ENCODE data around the gene LGR5. TPM values are rescaled to one million over a fixed set of nuclear protein-coding genes. Genes with fewer than 3 reads are reported as not detected.

Gene LGR5
- total and polyA plus RNA-seq, 2 of the 13 experiments (the other 11 are each of a cell fraction or from before 2014, with no cell fraction given), result 37.0 to 121 TPM

DNA sequence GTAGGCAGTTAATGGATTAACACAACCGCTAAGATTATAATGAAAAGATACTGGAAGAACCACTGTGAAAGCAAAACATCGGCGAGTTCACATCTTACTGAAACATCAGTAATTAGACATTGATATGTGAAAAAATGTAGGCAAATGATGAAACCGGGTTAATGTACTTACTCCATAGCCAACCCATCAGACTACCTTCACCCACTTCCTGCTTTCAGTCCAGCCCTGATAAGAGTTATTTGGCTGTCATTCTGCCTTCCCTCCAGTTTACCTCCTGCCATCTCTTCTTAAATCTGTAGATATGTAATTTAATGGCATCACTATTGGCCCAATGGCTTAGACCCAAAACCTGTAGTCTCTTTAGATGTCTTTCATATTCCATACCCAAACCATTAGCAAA, 46.0 kb upstream of the LGR5 start:
- intact Hi-C loops (cut with micrococcal nuclease; ENCODE audit: unreplicated experiment), result loop anchor here (2.0 kb wide), 3 partner anchors 177 to 661 kb away; no protein-coding TSS in a partner anchor
- no peak for ATAC-seq
- 66% methylated on average over 4 of the region's 4 CpGs for WGBS (ENCODE audit: low lambda C conversion rate)

DNA sequence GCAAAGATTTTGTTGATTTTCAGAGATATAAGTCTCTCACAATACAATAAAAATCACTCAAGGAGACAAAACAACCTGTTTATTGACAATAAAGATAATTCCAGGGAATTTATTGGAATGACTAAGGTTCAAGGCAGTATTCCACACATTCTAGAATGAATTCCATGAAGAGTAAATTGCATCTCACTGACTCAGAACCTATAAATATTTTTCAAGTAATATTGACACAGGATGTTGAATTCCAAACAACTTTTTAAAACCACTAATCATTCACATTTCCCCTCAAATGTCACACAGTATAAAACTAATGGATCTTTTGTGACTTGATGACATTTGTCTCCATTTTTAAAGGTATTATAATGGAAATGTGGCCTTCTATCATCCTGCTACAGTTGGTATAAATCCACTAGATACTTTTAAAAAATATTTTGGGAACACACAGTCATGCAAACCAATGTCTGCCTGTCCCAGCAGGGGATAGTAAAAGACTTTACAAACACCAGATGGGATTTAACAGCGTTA, 42.1 kb upstream of the LGR5 start:
- FAIRE-seq (no peak), ATAC-seq (no peak), DNase-seq (ENCODE audit: low spot score) (no peak)
- H3K4me2 ChIP-seq (ENCODE audit: low read depth, low read length), result no peak overlapping the region
- no peaks in the 10 kb centered on the region for H3K79me2 ChIP-seq (ENCODE audit: insufficient read depth, low read length)
- H3K27me3 ChIP-seq (ENCODE audit: control insufficient read depth in 1 of 2, insufficient read depth in 2 of 2, low read length in 2 of 2), result peaks cover 0 to 1% of the 10 kb centered on the region in 2 experiments; a peak in 2 of 5 replicates
- no peak overlapping the region for H3K4me3 ChIP-seq (replicated peaks in 1 of 3; ENCODE audit: insufficient read depth in 1 of 3, low read depth in 2 of 3, low read length in 3 of 3)
- POLR2A ChIA-PET, result no interaction called here
- in situ Hi-C loops (cut with HindIII; ENCODE audit: extremely low pct_ligation_motif_present, low pct_unique_long_range_greater_than_20kb), result no loop called here
- intact Hi-C loops (cut with micrococcal nuclease; ENCODE audit: unreplicated experiment), result no loop called here
- H3K36me3 ChIP-seq (replicated peaks in 1 of 2; ENCODE audit: control insufficient read depth in 1 of 2, insufficient read depth in 2 of 2, low read length in 2 of 2), result no peaks in the 10 kb centered on the region
- H3K27ac ChIP-seq (ENCODE audit: extremely low read length, insufficient read depth, low read length), result no peak overlapping the region
- no TSS peak for BruUV-seq (replicated peaks)
- WGBS (ENCODE audit: low lambda C conversion rate), result 34% methylated on average over 1 of the region's 1 CpG
- CTCF ChIA-PET (ENCODE audit: low intra/inter-chr PET ratio, low total read pairs), result no interaction called here
- H3K9me3 ChIP-seq (ENCODE audit: low read length), result no peaks in the 10 kb centered on the region
- H3K9ac ChIP-seq (ENCODE audit: insufficient read depth, low read depth, low read length), result no peak overlapping the region
- no peaks in the 10 kb centered on the region for H4K20me1 ChIP-seq (ENCODE audit: insufficient read depth, low read length)
- no peaks in the 10 kb centered on the region for H3K4me1 ChIP-seq (ENCODE audit: insufficient read depth, low read length)
- H2AFZ ChIP-seq (ENCODE audit: low read length), result no peak overlapping the region
- TF ChIP-seq TBL1XR1 (IDR thresholded peaks at IDR 0.05; ENCODE audit: borderline replicate concordance, low read length, partially characterized antibody), result no peak
- no peak for TF ChIP-seq ZNF501 (CRISPR knock-in tag; IDR thresholded peaks at IDR 0.05)
- TF ChIP-seq CBX5 (CRISPR knock-in tag; IDR thresholded peaks at IDR 0.05; ENCODE audit: borderline replicate concordance), result no peak
- TF ChIP-seq NR2F2 (IDR thresholded peaks at IDR 0.05; ENCODE audit: borderline replicate concordance, low read depth), result no peak
- no peak for TF ChIP-seq ZNF572 (CRISPR knock-in tag; IDR thresholded peaks at IDR 0.05)
- TF ChIP-seq SRY (CRISPR knock-in tag; IDR thresholded peaks at IDR 0.05), result no peak
- TF ChIP-seq USF2 (IDR thresholded peaks at IDR 0.05; ENCODE audit: low read depth, low read length), result no peak
- no peak for TF ChIP-seq USF2 (CRISPR knock-in tag; IDR thresholded peaks at IDR 0.05; ENCODE audit: borderline replicate concordance)
- TF ChIP-seq, protein P1, sequence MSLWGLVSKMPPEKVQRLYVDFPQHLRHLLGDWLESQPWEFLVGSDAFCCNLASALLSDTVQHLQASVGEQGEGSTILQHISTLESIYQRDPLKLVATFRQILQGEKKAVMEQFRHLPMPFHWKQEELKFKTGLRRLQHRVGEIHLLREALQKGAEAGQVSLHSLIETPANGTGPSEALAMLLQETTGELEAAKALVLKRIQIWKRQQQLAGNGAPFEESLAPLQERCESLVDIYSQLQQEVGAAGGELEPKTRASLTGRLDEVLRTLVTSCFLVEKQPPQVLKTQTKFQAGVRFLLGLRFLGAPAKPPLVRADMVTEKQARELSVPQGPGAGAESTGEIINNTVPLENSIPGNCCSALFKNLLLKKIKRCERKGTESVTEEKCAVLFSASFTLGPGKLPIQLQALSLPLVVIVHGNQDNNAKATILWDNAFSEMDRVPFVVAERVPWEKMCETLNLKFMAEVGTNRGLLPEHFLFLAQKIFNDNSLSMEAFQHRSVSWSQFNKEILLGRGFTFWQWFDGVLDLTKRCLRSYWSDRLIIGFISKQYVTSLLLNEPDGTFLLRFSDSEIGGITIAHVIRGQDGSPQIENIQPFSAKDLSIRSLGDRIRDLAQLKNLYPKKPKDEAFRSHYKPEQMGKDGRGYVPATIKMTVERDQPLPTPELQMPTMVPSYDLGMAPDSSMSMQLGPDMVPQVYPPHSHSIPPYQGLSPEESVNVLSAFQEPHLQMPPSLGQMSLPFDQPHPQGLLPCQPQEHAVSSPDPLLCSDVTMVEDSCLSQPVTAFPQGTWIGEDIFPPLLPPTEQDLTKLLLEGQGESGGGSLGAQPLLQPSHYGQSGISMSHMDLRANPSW (CRISPR knock-in tag; IDR thresholded peaks at IDR 0.05; ENCODE audit: borderline replicate concordance), result no peak
- no peak for TF ChIP-seq SP1 (IDR thresholded peaks at IDR 0.05)
- no peak for TF ChIP-seq SP1 (CRISPR knock-in tag; IDR thresholded peaks at IDR 0.05)
- TF ChIP-seq MATR3 (CRISPR knock-in tag; IDR thresholded peaks at IDR 0.05), result no peak

More for the DNA sequence above, 46.0 kb upstream of the LGR5 start:
- Histone ChIP-seq H3K36me3 (replicated peaks in 1 of 2; ENCODE audit: control insufficient read depth in 1 of 2, insufficient read depth in 2 of 2, low read length in 2 of 2) (no peaks in the 10 kb centered on the region), H3K79me2 (ENCODE audit: insufficient read depth, low read length) (no peaks in the 10 kb centered on the region), H3K9ac (ENCODE audit: insufficient read depth, low read depth, low read length) (no peak overlapping the region), H3K9me3 (ENCODE audit: low read length) (no peaks in the 10 kb centered on the region), H3K4me1 (ENCODE audit: insufficient read depth, low read length) (no peaks in the 10 kb centered on the region), H3K4me2 (ENCODE audit: low read depth, low read length) (no peak overlapping the region), H3K27me3 (ENCODE audit: control insufficient read depth in 1 of 2, insufficient read depth in 2 of 2, low read length in 2 of 2) (no peaks in the 10 kb centered on the region), H2AFZ (ENCODE audit: low read length) (no peak overlapping the region), H4K20me1 (ENCODE audit: insufficient read depth, low read length) (no peaks in the 10 kb centered on the region), H3K4me3 (replicated peaks in 1 of 3; ENCODE audit: insufficient read depth in 1 of 3, low read depth in 2 of 3, low read length in 3 of 3) (no peak overlapping the region), H3K27ac (ENCODE audit: extremely low read length, insufficient read depth, low read length) (no peak overlapping the region)
- no TSS peak for BruUV-seq (replicated peaks)
- FAIRE-seq (no peak), DNase-seq (ENCODE audit: low spot score) (no peak)
- ChIA-PET POLR2A (interaction anchor here (1.1 kb wide), 1 partner anchor 269 kb away, joined by 3 read pairs; no protein-coding TSS in a partner anchor), CTCF (ENCODE audit: low intra/inter-chr PET ratio, low total read pairs) (no interaction called here)
- in situ Hi-C loops (cut with HindIII; ENCODE audit: extremely low pct_ligation_motif_present, low pct_unique_long_range_greater_than_20kb), result no loop called here
- TF ChIP-seq NFYB (CRISPR knock-in tag; IDR thresholded peaks at IDR 0.05), result no peak
- TF ChIP-seq ZMYM2 (CRISPR knock-in tag; IDR thresholded peaks at IDR 0.05), result no peak
- no peak for TF ChIP-seq ZNF329 (CRISPR knock-in tag; IDR thresholded peaks at IDR 0.05; ENCODE audit: low read depth)
- no peak for TF ChIP-seq RARG (CRISPR knock-in tag; IDR thresholded peaks at IDR 0.05; ENCODE audit: low read depth)
- TF ChIP-seq ISL2 (CRISPR knock-in tag; IDR thresholded peaks at IDR 0.05), result no peak
- no peak for TF ChIP-seq HMG20A (CRISPR knock-in tag; IDR thresholded peaks at IDR 0.05; ENCODE audit: borderline replicate concordance)
- no peak for TF ChIP-seq ZSCAN25 (CRISPR knock-in tag; IDR thresholded peaks at IDR 0.05)
- no peak for TF ChIP-seq RBM22 (optimal IDR thresholded peaks at IDR 0.05; ENCODE audit: low read length)
- no peak for TF ChIP-seq ZNF335 (CRISPR knock-in tag; IDR thresholded peaks at IDR 0.05)
- no peak for TF ChIP-seq NRL (CRISPR knock-in tag; IDR thresholded peaks at IDR 0.05; ENCODE audit: borderline replicate concordance)
